Kidney (tissue), 14 donors: ENCODE measurements around the gene TNFRSF11A. TPM values are rescaled to one million over a fixed set of nuclear protein-coding genes. Genes with fewer than 3 reads are reported as not detected.

Source experiments
- DNase-seq, 5 donors: peaks; one replicate each; pipeline ENCODE4 v3.0.0-alpha.2; 2013 to 2020
- FAIRE-seq: peaks from 2 replicates; lab custom pipeline; 2012; peaks lifted over from hg19 to GRCh38; lab: Jason Lieb, UNC
- H3K27ac ChIP-seq, 2 donors: one replicate each; pipeline ENCODE4 v1.7.0; 2013; ENCODE audit warnings: low read depth in 2 of 2, low read length in 2 of 2, inconsistent platforms in 1 of 2
- H3K27me3 ChIP-seq: one replicate; pipeline ENCODE4 v1.7.1; 2013; ENCODE audit warnings: low read length, inconsistent platforms; ENCODE audit not compliant: control insufficient read depth, insufficient read depth
- H3K36me3 ChIP-seq, 3 donors: one replicate each; pipeline versions ENCODE4 v1.7.0 to v1.7.1; 2013; ENCODE audit warnings: low read length in 3 of 3, control low read depth in 1 of 3, inconsistent platforms in 1 of 3; ENCODE audit not compliant: insufficient read depth in 3 of 3, control insufficient read depth in 2 of 3
- H3K4me1 ChIP-seq, 3 donors: one replicate each; pipeline versions ENCODE4 v1.7.0 to v1.7.1; 2013; ENCODE audit warnings: low read length in 3 of 3, inconsistent platforms in 1 of 3, low read depth in 1 of 3; ENCODE audit not compliant: control insufficient read depth in 2 of 3, insufficient read depth in 2 of 3
- H3K4me3 ChIP-seq, 3 donors: one replicate each; pipeline versions ENCODE4 v1.7.0 to v1.8.1; 2013; ENCODE audit warnings: low read length in 3 of 3, control low read depth in 1 of 3, inconsistent platforms in 1 of 3
- H3K9ac ChIP-seq, 3 donors: one replicate each; pipeline versions ENCODE4 v1.7.0 to v1.7.1; 2013; ENCODE audit warnings: low read length in 3 of 3, control low read depth in 1 of 3, inconsistent platforms in 1 of 3
- H3K9me3 ChIP-seq, 3 donors: one replicate each; pipeline versions ENCODE4 v1.7.0 to v1.7.1; 2013; ENCODE audit warnings: low read length in 3 of 3, control low read depth in 1 of 3, inconsistent platforms in 1 of 3; ENCODE audit not compliant: control insufficient read depth in 2 of 3, insufficient read depth in 1 of 3
- CTCF ChIP-seq: IDR thresholded peaks from 3 replicates; pipeline ENCODE4 v1.5.1; 2012; ENCODE audit warnings: mild to moderate bottlenecking, moderate library complexity, borderline replicate concordance; ENCODE audit not compliant: insufficient read depth; ENCODE audit errors: extremely low read depth
- intact Hi-C: fragments of 100-400 bp; cut with DNase I; formaldehyde crosslinking; loops from one replicate; pipeline ENCODE4 v1.11.1; 2022
- polyA plus RNA-seq: library from polyadenylated mRNA; stranded (reverse); fragments of 350-450 nt; fragmentation: Illumina TruSeq; extraction: RNeasy Lipid Tissue Mini Kit (QIAGEN cat#74804); gene quantifications from one replicate; pipeline ENCODE4 v1.2.3, GENCODE V29; 2014; ENCODE audit warnings: low read depth, low replicate concordance; ENCODE audit not compliant: insufficient read depth
- total RNA-seq: library from RNA; stranded (reverse); fragmentation: NEBNext Ultra II Directional; extraction: Animal tissue kit (Norgen Biotek cat#: 25700); gene quantifications from one replicate; pipeline ENCODE4 v1.2.1, GENCODE V29; 2021
- donor health status: control.
- donor health status: control.
- donor health status: control.
- donor health status: control.
- donor health status: control.
- donor health status: DM: yes; HTN: yes; CAD: no.
- donor health status: Normal renal cell carcinoma (clear cell type).

Gene TNFRSF11A
- total and polyA plus RNA-seq, 2 donors from 2014 or later = 0.39 to 5.4 TPM

GRCh38 chr18:62396381-62396780, 71.3 kb downstream of the TNFRSF11A start:
- no peak for FAIRE-seq
- no peak for TF ChIP-seq CTCF
- no peak for DNase-seq

GRCh38 chr18:62396967-62397366, 71.9 kb downstream of the TNFRSF11A start:
- TF ChIP-seq CTCF = no peak
- no peak for FAIRE-seq
- Histone ChIP-seq H3K9ac (no peak overlapping the region), H3K36me3 (no peaks in the 10 kb centered on the region), H3K27me3 (no peaks in the 10 kb centered on the region), H3K4me3 (no peak overlapping the region), H3K4me1 (no peaks in the 10 kb centered on the region), H3K9me3 (no peaks in the 10 kb centered on the region), H3K27ac (no peak overlapping the region)
- intact Hi-C loops = no loop called here
- DNase-seq = no peak

More at GRCh38 chr18:62396381-62396780, 71.3 kb downstream of the TNFRSF11A start:
- Histone ChIP-seq H3K9ac (no peak overlapping the region), H3K9me3 (no peaks in the 10 kb centered on the region), H3K4me1 (no peaks in the 10 kb centered on the region), H3K27ac (no peak overlapping the region), H3K27me3 (no peaks in the 10 kb centered on the region), H3K36me3 (no peaks in the 10 kb centered on the region), H3K4me3 (no peak overlapping the region)
- intact Hi-C loops = no loop called here

GRCh38 chr18:62398291-62398690, 73.2 kb downstream of the TNFRSF11A start:
- Histone ChIP-seq H3K36me3 (no peaks in the 10 kb centered on the region), H3K4me3 (no peak overlapping the region), H3K9ac (no peak overlapping the region), H3K27me3 (no peaks in the 10 kb centered on the region), H3K4me1 (no peaks in the 10 kb centered on the region), H3K9me3 (no peaks in the 10 kb centered on the region), H3K27ac (no peak overlapping the region)
- FAIRE-seq = no peak
- DNase-seq = no peak
- intact Hi-C loops = no loop called here
- no peak for TF ChIP-seq CTCF

- no peak for FAIRE-seq
Observed at GRCh38 chr18:62399276-62399675, 74.2 kb downstream of the TNFRSF11A start.

More at GRCh38 chr18:62399276-62399675, 74.2 kb downstream of the TNFRSF11A start:
- Histone ChIP-seq H3K9ac (no peak overlapping the region), H3K9me3 (no peaks in the 10 kb centered on the region), H3K4me3 (no peak overlapping the region), H3K36me3 (no peaks in the 10 kb centered on the region), H3K4me1 (no peaks in the 10 kb centered on the region), H3K27me3 (no peaks in the 10 kb centered on the region), H3K27ac (no peak overlapping the region)
- no peak for TF ChIP-seq CTCF
- intact Hi-C loops = no loop called here
- DNase-seq = no peak
